ENCODE data around the gene GALNT2. TPM values are rescaled to one million over a fixed set of nuclear protein-coding genes. Genes with fewer than 3 reads are reported as not detected.

Gene GALNT2
- total and polyA plus RNA-seq, 10 of the 15 experiments (the other 5 are each of a cell fraction or from before 2014, with no cell fraction given), result 0.52 to 27.7 (median 16.3) TPM

DNA sequence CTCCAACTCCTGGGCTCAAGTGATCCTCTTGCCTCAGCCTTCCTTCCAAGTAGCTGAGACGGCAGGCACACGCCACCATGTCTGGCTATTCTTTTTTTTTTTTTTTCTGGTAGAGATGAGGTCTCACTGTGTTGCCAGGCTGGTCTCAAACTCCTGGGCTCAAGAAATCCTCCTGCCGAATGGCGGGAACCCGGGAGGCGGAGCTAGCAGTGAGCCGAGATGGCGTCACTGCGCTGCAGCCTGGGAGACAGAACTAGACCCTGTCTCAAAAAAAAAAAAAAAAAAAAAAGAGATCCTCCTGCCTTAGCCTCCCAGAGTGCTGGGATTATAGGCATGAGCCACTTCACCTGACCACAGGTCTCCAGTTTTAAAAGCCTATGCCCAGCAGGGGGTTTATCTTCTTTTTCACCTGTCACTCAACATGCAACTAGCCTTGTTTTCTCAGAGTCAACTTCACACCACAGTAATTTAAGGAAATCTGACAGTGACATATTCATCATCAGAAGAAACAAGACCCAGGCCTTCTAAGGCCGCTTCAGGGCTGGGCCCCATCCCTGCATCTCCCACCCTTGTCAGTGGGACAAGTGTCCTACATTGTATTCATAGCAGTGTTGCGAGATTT lies 38.3 kb upstream of the GALNT2 start:
- H3K4me3 ChIP-seq, result no peak overlapping the region
- no peak overlapping the region for H3K27ac ChIP-seq (ENCODE audit: control insufficient read depth, insufficient read depth)
- 85% methylated on average over 4 of the region's 11 CpGs for WGBS (ENCODE audit: insufficient coverage, insufficient replicate concordance, low lambda C conversion rate, missing lambda C conversion rate)
- POLR2A ChIA-PET, result no interaction called here
- ATAC-seq (no peak), DNase-seq (ENCODE audit: low read depth, low spot score) (no peak), FAIRE-seq (no peak)
- no peak overlapping the region for H3K4me2 ChIP-seq (ENCODE audit: control insufficient read depth, insufficient read depth)
- H3K27me3 ChIP-seq (replicated peaks in 1 of 2; ENCODE audit: control insufficient read depth in 2 of 2, insufficient read depth in 2 of 2, low read length in 1 of 2), result no peaks in the 10 kb centered on the region; a peak in 1 of 4 replicates
- H3K9me3 ChIP-seq (replicated peaks; ENCODE audit: control insufficient read depth, insufficient read depth, low read length), result no peaks in the 10 kb centered on the region; the same call in 2 of the 3 replicates
- intact Hi-C loops (cut with micrococcal nuclease; ENCODE audit: unreplicated experiment) (no loop called here), in situ Hi-C loops (cut with MboI) (no loop called here)
- SMC1A ChIA-PET (ENCODE audit: uncharacterized antibody, unreplicated experiment), result interaction anchor here (0.9 to 1.2 kb wide), 2 partner anchors 13 to 280 kb away, joined by 3 read pairs; no protein-coding TSS in a partner anchor
- CTCF ChIA-PET, result no interaction called here
- H3K9ac ChIP-seq (ENCODE audit: control insufficient read depth, insufficient read depth, low read length), result no peak overlapping the region
- no peaks in the 10 kb centered on the region for H4K20me1 ChIP-seq (ENCODE audit: control insufficient read depth, insufficient read depth)
- no TSS peak for BruUV-seq (replicated peaks)
- RAD21 ChIA-PET (ENCODE audit: unreplicated experiment), result no interaction called here
- no peaks in the 10 kb centered on the region for H3K36me3 ChIP-seq (ENCODE audit: control insufficient read depth in 2 of 2, insufficient read depth in 2 of 2, low read length in 1 of 2)
- H3K79me2 ChIP-seq (ENCODE audit: control insufficient read depth, insufficient read depth, low read length), result no peaks in the 10 kb centered on the region
- H3K4me1 ChIP-seq (ENCODE audit: control insufficient read depth, insufficient read depth, low read length), result no peaks in the 10 kb centered on the region
- H2AFZ ChIP-seq (ENCODE audit: control insufficient read depth, low read depth, low read length), result no peak overlapping the region
- TF ChIP-seq CHD4 (IDR thresholded peaks at IDR 0.05) (no peak), KDM1A (IDR thresholded peaks at IDR 0.05; ENCODE audit: borderline replicate concordance) (no peak), RCOR1 (conservative IDR thresholded peaks at IDR 0.05; ENCODE audit: low read depth, low read length) (no peak)
- TF ChIP-seq, protein P1, sequence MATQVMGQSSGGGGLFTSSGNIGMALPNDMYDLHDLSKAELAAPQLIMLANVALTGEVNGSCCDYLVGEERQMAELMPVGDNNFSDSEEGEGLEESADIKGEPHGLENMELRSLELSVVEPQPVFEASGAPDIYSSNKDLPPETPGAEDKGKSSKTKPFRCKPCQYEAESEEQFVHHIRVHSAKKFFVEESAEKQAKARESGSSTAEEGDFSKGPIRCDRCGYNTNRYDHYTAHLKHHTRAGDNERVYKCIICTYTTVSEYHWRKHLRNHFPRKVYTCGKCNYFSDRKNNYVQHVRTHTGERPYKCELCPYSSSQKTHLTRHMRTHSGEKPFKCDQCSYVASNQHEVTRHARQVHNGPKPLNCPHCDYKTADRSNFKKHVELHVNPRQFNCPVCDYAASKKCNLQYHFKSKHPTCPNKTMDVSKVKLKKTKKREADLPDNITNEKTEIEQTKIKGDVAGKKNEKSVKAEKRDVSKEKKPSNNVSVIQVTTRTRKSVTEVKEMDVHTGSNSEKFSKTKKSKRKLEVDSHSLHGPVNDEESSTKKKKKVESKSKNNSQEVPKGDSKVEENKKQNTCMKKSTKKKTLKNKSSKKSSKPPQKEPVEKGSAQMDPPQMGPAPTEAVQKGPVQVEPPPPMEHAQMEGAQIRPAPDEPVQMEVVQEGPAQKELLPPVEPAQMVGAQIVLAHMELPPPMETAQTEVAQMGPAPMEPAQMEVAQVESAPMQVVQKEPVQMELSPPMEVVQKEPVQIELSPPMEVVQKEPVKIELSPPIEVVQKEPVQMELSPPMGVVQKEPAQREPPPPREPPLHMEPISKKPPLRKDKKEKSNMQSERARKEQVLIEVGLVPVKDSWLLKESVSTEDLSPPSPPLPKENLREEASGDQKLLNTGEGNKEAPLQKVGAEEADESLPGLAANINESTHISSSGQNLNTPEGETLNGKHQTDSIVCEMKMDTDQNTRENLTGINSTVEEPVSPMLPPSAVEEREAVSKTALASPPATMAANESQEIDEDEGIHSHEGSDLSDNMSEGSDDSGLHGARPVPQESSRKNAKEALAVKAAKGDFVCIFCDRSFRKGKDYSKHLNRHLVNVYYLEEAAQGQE (IDR thresholded peaks at IDR 0.05; ENCODE audit: low read depth, low read length), result no peak
- TF ChIP-seq, protein P2, sequence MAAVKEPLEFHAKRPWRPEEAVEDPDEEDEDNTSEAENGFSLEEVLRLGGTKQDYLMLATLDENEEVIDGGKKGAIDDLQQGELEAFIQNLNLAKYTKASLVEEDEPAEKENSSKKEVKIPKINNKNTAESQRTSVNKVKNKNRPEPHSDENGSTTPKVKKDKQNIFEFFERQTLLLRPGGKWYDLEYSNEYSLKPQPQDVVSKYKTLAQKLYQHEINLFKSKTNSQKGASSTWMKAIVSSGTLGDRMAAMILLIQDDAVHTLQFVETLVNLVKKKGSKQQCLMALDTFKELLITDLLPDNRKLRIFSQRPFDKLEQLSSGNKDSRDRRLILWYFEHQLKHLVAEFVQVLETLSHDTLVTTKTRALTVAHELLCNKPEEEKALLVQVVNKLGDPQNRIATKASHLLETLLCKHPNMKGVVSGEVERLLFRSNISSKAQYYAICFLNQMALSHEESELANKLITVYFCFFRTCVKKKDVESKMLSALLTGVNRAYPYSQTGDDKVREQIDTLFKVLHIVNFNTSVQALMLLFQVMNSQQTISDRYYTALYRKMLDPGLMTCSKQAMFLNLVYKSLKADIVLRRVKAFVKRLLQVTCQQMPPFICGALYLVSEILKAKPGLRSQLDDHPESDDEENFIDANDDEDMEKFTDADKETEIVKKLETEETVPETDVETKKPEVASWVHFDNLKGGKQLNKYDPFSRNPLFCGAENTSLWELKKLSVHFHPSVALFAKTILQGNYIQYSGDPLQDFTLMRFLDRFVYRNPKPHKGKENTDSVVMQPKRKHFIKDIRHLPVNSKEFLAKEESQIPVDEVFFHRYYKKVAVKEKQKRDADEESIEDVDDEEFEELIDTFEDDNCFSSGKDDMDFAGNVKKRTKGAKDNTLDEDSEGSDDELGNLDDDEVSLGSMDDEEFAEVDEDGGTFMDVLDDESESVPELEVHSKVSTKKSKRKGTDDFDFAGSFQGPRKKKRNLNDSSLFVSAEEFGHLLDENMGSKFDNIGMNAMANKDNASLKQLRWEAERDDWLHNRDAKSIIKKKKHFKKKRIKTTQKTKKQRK (IDR thresholded peaks at IDR 0.05; ENCODE audit: low read depth, low read length), result no peak
- TF ChIP-seq, protein P3, sequence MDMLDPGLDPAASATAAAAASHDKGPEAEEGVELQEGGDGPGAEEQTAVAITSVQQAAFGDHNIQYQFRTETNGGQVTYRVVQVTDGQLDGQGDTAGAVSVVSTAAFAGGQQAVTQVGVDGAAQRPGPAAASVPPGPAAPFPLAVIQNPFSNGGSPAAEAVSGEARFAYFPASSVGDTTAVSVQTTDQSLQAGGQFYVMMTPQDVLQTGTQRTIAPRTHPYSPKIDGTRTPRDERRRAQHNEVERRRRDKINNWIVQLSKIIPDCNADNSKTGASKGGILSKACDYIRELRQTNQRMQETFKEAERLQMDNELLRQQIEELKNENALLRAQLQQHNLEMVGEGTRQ (IDR thresholded peaks at IDR 0.05; ENCODE audit: borderline replicate concordance, low read depth, low read length), result no peak
- TF ChIP-seq, protein P4, sequence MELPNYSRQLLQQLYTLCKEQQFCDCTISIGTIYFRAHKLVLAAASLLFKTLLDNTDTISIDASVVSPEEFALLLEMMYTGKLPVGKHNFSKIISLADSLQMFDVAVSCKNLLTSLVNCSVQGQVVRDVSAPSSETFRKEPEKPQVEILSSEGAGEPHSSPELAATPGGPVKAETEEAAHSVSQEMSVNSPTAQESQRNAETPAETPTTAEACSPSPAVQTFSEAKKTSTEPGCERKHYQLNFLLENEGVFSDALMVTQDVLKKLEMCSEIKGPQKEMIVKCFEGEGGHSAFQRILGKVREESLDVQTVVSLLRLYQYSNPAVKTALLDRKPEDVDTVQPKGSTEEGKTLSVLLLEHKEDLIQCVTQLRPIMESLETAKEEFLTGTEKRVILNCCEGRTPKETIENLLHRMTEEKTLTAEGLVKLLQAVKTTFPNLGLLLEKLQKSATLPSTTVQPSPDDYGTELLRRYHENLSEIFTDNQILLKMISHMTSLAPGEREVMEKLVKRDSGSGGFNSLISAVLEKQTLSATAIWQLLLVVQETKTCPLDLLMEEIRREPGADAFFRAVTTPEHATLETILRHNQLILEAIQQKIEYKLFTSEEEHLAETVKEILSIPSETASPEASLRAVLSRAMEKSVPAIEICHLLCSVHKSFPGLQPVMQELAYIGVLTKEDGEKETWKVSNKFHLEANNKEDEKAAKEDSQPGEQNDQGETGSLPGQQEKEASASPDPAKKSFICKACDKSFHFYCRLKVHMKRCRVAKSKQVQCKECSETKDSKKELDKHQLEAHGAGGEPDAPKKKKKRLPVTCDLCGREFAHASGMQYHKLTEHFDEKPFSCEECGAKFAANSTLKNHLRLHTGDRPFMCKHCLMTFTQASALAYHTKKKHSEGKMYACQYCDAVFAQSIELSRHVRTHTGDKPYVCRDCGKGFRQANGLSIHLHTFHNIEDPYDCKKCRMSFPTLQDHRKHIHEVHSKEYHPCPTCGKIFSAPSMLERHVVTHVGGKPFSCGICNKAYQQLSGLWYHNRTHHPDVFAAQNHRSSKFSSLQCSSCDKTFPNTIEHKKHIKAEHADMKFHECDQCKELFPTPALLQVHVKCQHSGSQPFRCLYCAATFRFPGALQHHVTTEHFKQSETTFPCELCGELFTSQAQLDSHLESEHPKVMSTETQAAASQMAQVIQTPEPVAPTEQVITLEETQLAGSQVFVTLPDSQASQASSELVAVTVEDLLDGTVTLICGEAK (IDR thresholded peaks at IDR 0.05; ENCODE audit: borderline replicate concordance), result no peak
- TF ChIP-seq, protein P5, sequence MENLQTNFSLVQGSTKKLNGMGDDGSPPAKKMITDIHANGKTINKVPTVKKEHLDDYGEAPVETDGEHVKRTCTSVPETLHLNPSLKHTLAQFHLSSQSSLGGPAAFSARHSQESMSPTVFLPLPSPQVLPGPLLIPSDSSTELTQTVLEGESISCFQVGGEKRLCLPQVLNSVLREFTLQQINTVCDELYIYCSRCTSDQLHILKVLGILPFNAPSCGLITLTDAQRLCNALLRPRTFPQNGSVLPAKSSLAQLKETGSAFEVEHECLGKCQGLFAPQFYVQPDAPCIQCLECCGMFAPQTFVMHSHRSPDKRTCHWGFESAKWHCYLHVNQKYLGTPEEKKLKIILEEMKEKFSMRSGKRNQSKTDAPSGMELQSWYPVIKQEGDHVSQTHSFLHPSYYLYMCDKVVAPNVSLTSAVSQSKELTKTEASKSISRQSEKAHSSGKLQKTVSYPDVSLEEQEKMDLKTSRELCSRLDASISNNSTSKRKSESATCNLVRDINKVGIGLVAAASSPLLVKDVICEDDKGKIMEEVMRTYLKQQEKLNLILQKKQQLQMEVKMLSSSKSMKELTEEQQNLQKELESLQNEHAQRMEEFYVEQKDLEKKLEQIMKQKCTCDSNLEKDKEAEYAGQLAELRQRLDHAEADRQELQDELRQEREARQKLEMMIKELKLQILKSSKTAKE (IDR thresholded peaks at IDR 0.05; ENCODE audit: low read depth, poor library complexity, severe bottlenecking), result no peak
